ENCODE measurements around the gene RAE1. TPM values are rescaled to one million over a fixed set of nuclear protein-coding genes. Genes with fewer than 3 reads are reported as not detected.

Gene RAE1
- total RNA-seq, 1 donor, result 24.6 TPM

DNA sequence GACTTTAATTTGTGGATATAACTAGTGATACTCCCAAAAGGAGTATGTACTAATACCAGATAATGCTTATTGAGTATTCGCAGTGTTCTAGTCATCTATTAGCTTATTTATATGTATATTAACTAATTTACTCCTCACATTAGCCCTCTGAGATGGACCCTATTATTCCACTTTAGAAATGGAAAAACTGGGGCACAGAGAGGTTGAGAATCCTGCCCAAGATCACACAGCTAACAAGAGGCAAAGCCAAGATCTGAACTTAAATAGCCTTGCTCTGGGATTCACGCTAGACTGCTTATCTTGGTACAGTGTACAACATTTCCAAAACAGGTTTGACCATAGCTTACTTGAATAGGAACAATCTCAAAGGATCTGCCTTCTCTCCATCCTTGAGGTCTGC lies 29.9 kb upstream of the RAE1 start:
- no peaks in the 10 kb centered on the region for H3K27me3 ChIP-seq (ENCODE audit: insufficient read depth, low read length)
- no peak for DNase-seq (ENCODE audit: insufficient read length, low spot score, missing footprints)
- no peaks in the 10 kb centered on the region for H3K36me3 ChIP-seq (ENCODE audit: insufficient read depth, low read length)
- H3K27ac ChIP-seq (ENCODE audit: low read depth, low read length), result no peak overlapping the region
- H3K4me2 ChIP-seq (ENCODE audit: insufficient read depth, low read length), result no peak overlapping the region
- peaks cover 3% of the 10 kb centered on the region for H3K4me1 ChIP-seq (ENCODE audit: insufficient read depth, low read length)
- TF ChIP-seq, protein P1, sequence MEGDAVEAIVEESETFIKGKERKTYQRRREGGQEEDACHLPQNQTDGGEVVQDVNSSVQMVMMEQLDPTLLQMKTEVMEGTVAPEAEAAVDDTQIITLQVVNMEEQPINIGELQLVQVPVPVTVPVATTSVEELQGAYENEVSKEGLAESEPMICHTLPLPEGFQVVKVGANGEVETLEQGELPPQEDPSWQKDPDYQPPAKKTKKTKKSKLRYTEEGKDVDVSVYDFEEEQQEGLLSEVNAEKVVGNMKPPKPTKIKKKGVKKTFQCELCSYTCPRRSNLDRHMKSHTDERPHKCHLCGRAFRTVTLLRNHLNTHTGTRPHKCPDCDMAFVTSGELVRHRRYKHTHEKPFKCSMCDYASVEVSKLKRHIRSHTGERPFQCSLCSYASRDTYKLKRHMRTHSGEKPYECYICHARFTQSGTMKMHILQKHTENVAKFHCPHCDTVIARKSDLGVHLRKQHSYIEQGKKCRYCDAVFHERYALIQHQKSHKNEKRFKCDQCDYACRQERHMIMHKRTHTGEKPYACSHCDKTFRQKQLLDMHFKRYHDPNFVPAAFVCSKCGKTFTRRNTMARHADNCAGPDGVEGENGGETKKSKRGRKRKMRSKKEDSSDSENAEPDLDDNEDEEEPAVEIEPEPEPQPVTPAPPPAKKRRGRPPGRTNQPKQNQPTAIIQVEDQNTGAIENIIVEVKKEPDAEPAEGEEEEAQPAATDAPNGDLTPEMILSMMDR (IDR thresholded peaks at IDR 0.05; ENCODE audit: extremely low read depth, low read depth, low read length), result no peak
- H3K79me2 ChIP-seq (ENCODE audit: insufficient read depth, low read length), result no peaks in the 10 kb centered on the region
- H3K9me3 ChIP-seq (ENCODE audit: low read depth, low read length), result no peaks in the 10 kb centered on the region
- H3K4me3 ChIP-seq (ENCODE audit: insufficient read depth, low read length), result no peak overlapping the region
- H2AFZ ChIP-seq (ENCODE audit: low read length), result no peak overlapping the region
- no peaks in the 10 kb centered on the region for H4K20me1 ChIP-seq (ENCODE audit: insufficient read depth, low read length)

DNA sequence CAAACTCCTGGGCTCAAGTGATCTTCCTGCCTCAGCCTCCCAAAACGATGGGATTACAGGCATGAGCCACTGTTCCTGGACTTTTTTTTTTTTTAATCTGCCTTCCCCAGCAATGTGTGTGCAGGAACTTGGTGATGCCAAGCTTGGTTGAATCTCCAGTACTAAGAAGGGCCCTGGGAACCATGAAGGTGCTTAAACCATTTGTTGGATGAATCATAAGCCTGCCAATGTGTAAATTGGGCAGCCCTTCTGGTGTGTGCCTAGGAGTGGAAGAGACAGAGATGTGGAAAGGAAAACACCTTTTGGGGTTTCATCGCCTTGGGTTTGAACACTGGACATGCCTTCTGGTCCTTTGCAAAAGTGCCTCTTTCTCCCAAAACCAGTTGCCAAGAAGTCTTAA lies 28.6 kb upstream of the RAE1 start:
- Histone ChIP-seq H3K4me3 (ENCODE audit: insufficient read depth, low read length) (no peak overlapping the region), H3K27me3 (ENCODE audit: insufficient read depth, low read length) (no peaks in the 10 kb centered on the region), H4K20me1 (ENCODE audit: insufficient read depth, low read length) (no peaks in the 10 kb centered on the region), H3K36me3 (ENCODE audit: insufficient read depth, low read length) (no peaks in the 10 kb centered on the region), H3K4me2 (ENCODE audit: insufficient read depth, low read length) (no peak overlapping the region), H2AFZ (ENCODE audit: low read length) (no peak overlapping the region), H3K79me2 (ENCODE audit: insufficient read depth, low read length) (no peaks in the 10 kb centered on the region), H3K4me1 (ENCODE audit: insufficient read depth, low read length) (peaks cover 3% of the 10 kb centered on the region), H3K27ac (ENCODE audit: low read depth, low read length) (no peak overlapping the region), H3K9me3 (ENCODE audit: low read depth, low read length) (no peaks in the 10 kb centered on the region)
- TF ChIP-seq, protein P1 (IDR thresholded peaks at IDR 0.05; ENCODE audit: extremely low read depth, low read depth, low read length), result no peak
- DNase-seq (ENCODE audit: insufficient read length, low spot score, missing footprints), result no peak

- TF ChIP-seq, protein P1 (IDR thresholded peaks at IDR 0.05; ENCODE audit: extremely low read depth, low read depth, low read length), result no peak
- Histone ChIP-seq H3K9me3 (ENCODE audit: low read depth, low read length) (no peaks in the 10 kb centered on the region), H3K4me2 (ENCODE audit: insufficient read depth, low read length) (no peak overlapping the region), H3K27me3 (ENCODE audit: insufficient read depth, low read length) (no peaks in the 10 kb centered on the region), H3K36me3 (ENCODE audit: insufficient read depth, low read length) (no peaks in the 10 kb centered on the region), H3K4me1 (ENCODE audit: insufficient read depth, low read length) (peaks cover 3% of the 10 kb centered on the region), H3K4me3 (ENCODE audit: insufficient read depth, low read length) (no peak overlapping the region), H4K20me1 (ENCODE audit: insufficient read depth, low read length) (no peaks in the 10 kb centered on the region), H2AFZ (ENCODE audit: low read length) (no peak overlapping the region), H3K27ac (ENCODE audit: low read depth, low read length) (no peak overlapping the region), H3K79me2 (ENCODE audit: insufficient read depth, low read length) (no peaks in the 10 kb centered on the region)
- no peak for DNase-seq (ENCODE audit: insufficient read length, low spot score, missing footprints)
Measured at GRCh38 chr20:57323034-57323433, 28.0 kb upstream of the RAE1 start.

- no peaks in the 10 kb centered on the region for H3K27me3 ChIP-seq (ENCODE audit: insufficient read depth, low read length)
- H3K4me3 ChIP-seq (ENCODE audit: insufficient read depth, low read length), result no peak overlapping the region
- peaks cover 3% of the 10 kb centered on the region for H3K4me1 ChIP-seq (ENCODE audit: insufficient read depth, low read length)
- no peak overlapping the region for H2AFZ ChIP-seq (ENCODE audit: low read length)
- no peaks in the 10 kb centered on the region for H3K36me3 ChIP-seq (ENCODE audit: insufficient read depth, low read length)
- TF ChIP-seq, protein P1 (IDR thresholded peaks at IDR 0.05; ENCODE audit: extremely low read depth, low read depth, low read length), result no peak
- no peaks in the 10 kb centered on the region for H3K9me3 ChIP-seq (ENCODE audit: low read depth, low read length)
- H3K27ac ChIP-seq (ENCODE audit: low read depth, low read length), result no peak overlapping the region
- H3K79me2 ChIP-seq (ENCODE audit: insufficient read depth, low read length), result no peaks in the 10 kb centered on the region
- DNase-seq (ENCODE audit: insufficient read length, low spot score, missing footprints), result no peak
- H3K4me2 ChIP-seq (ENCODE audit: insufficient read depth, low read length), result no peak overlapping the region
- H4K20me1 ChIP-seq (ENCODE audit: insufficient read depth, low read length), result no peaks in the 10 kb centered on the region
Measured at GRCh38 chr20:57325632-57326356, 25.3 kb upstream of the RAE1 start.

Measured in osteoblast (primary cell).